Activated CD4-positive, alpha-beta T cell treated with anti-CD3 and anti-CD28 coated beads, Interleukin-2, amount 10 ng/mL, durations not matched to agents 24 days and 14 days (primary cell): Measurements from ENCODE around the gene RUNDC1. TPM values are rescaled to one million over a fixed set of nuclear protein-coding genes. Genes with fewer than 3 reads are reported as not detected.
"Not testable (repeated sequence)": the region's sequence is repeated elsewhere in the genome, so short reads cannot be mapped to it uniquely, and the experiment has no call there.

Experiments
- DNase-seq: peaks from one replicate; pipeline ENCODE4 v3.0.0; 2022
- H3K27ac Mint-ChIP-seq: one replicate; pipeline ENCODE4 v1.8.0; 2022; ENCODE audit warnings: mild to moderate bottlenecking, mixed read lengths
- H3K27me3 Mint-ChIP-seq: one replicate; pipeline ENCODE4 v1.8.0; 2022; ENCODE audit warnings: mixed read lengths
- H3K36me3 Mint-ChIP-seq: one replicate; pipeline ENCODE4 v1.8.0; 2022; ENCODE audit warnings: low read depth, mild to moderate bottlenecking, mixed read lengths
- H3K4me1 Mint-ChIP-seq: one replicate; pipeline ENCODE4 v1.8.0; 2021; ENCODE audit warnings: mixed read lengths
- H3K4me3 Mint-ChIP-seq: one replicate; pipeline ENCODE4 v1.8.0; 2022; ENCODE audit warnings: mild to moderate bottlenecking, moderate library complexity, mixed read lengths
- H3K9me3 Mint-ChIP-seq: one replicate; pipeline ENCODE4 v1.8.0; 2021; ENCODE audit warnings: mixed read lengths
- intact Hi-C: fragments of 100-400 bp; cut with micrococcal nuclease; formaldehyde crosslinking; loops from one replicate; pipeline ENCODE4 v1.15.1; 2023
- total RNA-seq: library from RNA; stranded (reverse); gene quantifications from 2 replicates; pipeline ENCODE4 v1.2.3, GENCODE V29; 2022

RUNDC1 gene
- total RNA-seq, 1 donor from 2014 or later = 20.2 TPM

- H3K36me3 Mint-ChIP-seq = peaks cover 59% of the 10 kb centered on the region
- peak overlapping the region; percentile 58 for H3K27ac Mint-ChIP-seq
- H3K4me3 Mint-ChIP-seq = not testable (repeated sequence)
These were observed 20.5 kb downstream of the RUNDC1 start for GRCh38 chr17:43000894-43001293.

GRCh38 chr17:43003542-43004172, 23.3 kb downstream of the RUNDC1 start:
- no peak overlapping the region for H3K4me3 Mint-ChIP-seq
- peak overlapping the region; percentile 56 for H3K27ac Mint-ChIP-seq
- DNase-seq = no peak
- no peaks in the 10 kb centered on the region for H3K9me3 Mint-ChIP-seq
- intact Hi-C loops = no loop called here
- peaks cover 20% of the 10 kb centered on the region for H3K4me1 Mint-ChIP-seq
- H3K36me3 Mint-ChIP-seq = peaks cover 59% of the 10 kb centered on the region
- no peaks in the 10 kb centered on the region for H3K27me3 Mint-ChIP-seq

More at GRCh38 chr17:43000894-43001293, 20.5 kb downstream of the RUNDC1 start:
- H3K9me3 Mint-ChIP-seq, H3K27me3 Mint-ChIP-seq, intact Hi-C loops, DNase-seq: not testable (repeated sequence)
- peaks cover 22% of the 10 kb centered on the region for H3K4me1 Mint-ChIP-seq

DNA sequence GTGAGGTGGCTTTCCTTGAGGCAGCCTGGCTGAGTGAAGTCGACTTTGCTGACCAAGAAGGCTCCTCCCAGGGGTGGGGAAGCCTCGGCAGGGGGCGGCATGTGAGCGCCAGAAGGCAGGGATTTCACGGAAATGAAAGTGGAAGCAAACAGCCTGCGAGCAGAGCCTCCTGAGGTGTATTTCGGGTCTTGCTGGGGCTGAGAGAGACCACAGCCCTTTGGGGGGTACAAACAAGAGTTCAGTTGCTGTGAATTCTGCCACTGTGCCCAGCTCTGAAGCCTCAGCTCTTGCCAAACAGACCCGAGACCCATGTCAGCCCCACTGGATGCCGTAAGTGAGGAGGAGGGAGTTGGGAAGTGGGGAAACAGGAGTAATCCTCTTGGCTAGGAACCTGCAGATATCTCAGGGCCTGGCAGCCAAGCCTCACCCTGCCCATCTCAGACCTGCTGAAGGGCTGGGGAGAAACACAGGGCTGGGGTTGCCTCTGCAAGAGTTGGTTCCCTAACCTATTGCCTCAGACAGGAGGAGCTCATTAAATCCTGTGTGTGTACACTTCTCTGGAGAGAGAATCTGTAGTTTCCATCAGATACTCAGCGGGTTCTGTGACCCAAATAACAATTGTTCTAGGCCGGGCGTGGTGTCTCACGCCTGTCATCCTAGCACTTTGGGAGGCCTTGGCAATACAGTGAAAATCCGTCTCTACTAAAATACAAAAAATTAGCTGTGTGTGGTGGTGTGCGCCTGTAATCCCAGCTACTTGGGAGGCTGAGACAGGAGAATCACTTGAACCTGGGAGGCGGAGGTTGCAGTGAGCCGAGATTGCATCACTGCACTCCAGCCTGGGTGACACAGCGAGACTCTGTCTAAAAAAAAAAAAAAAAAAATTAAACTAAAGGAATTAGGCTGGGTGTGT, 26.5 kb downstream of the RUNDC1 start, which contains the start of gene IFI35:
Gene IFI35 (plus strand): TSS at position 146 of the 913 bp plus-strand sequence. CDS start 164 bp downstream, at position 310.
- H3K4me1 Mint-ChIP-seq = peaks cover 22% of the 10 kb centered on the region
- intact Hi-C loops = loop anchor here (1.0 kb wide), 2 partner anchors 9 to 15 kb away; partner anchors contain the start of genes RPL27 and VAT1
- H3K4me3 Mint-ChIP-seq = peak within 1 kb of the TSS; percentile 98
- H3K27ac Mint-ChIP-seq = peak within 1 kb of the TSS; percentile 99
- peaks cover 40% of the 10 kb centered on the region for H3K36me3 Mint-ChIP-seq
- H3K27me3 Mint-ChIP-seq = no peaks in the 10 kb centered on the region
- DNase-seq = peak; percentile 97
- H3K9me3 Mint-ChIP-seq = no peaks in the 10 kb centered on the region

- Mint-ChIP-seq H3K27ac (peak overlapping the region; percentile 16), H3K36me3 (peaks cover 33% of the 10 kb centered on the region), H3K4me3 (no peak overlapping the region), H3K4me1 (peaks cover 22% of the 10 kb centered on the region), H3K27me3 (no peaks in the 10 kb centered on the region), H3K9me3 (no peaks in the 10 kb centered on the region)
- no peak for DNase-seq
- intact Hi-C loops = no loop called here
These were observed 30.4 kb downstream of the RUNDC1 start for GRCh38 chr17:43010667-43011308.

GRCh38 chr17:43011728-43012472, 31.5 kb downstream of the RUNDC1 start:
- H3K36me3 Mint-ChIP-seq = peaks cover 28% of the 10 kb centered on the region

GRCh38 chr17:43013296-43013695, 32.9 kb downstream of the RUNDC1 start:
- Mint-ChIP-seq H3K9me3 (no peaks in the 10 kb centered on the region), H3K4me1 (peaks cover 16% of the 10 kb centered on the region), H3K27ac (no peak overlapping the region), H3K27me3 (no peaks in the 10 kb centered on the region), H3K4me3 (no peak overlapping the region), H3K36me3 (peaks cover 28% of the 10 kb centered on the region)
- no peak for DNase-seq
- intact Hi-C loops = no loop called here

More at GRCh38 chr17:43011728-43012472, 31.5 kb downstream of the RUNDC1 start:
- intact Hi-C loops = no loop called here
- DNase-seq = no peak
- H3K4me3 Mint-ChIP-seq = no peak overlapping the region
- H3K4me1 Mint-ChIP-seq = peaks cover 16% of the 10 kb centered on the region
- H3K27me3 Mint-ChIP-seq = no peaks in the 10 kb centered on the region
- H3K27ac Mint-ChIP-seq = no peak overlapping the region
- no peaks in the 10 kb centered on the region for H3K9me3 Mint-ChIP-seq

- H3K4me3 Mint-ChIP-seq = no peak overlapping the region
- no peaks in the 10 kb centered on the region for H3K9me3 Mint-ChIP-seq
- peaks cover 28% of the 10 kb centered on the region for H3K36me3 Mint-ChIP-seq
- no peak for DNase-seq
- H3K27ac Mint-ChIP-seq = peak overlapping the region; percentile 20
- no peaks in the 10 kb centered on the region for H3K27me3 Mint-ChIP-seq
- intact Hi-C loops = no loop called here
- peaks cover 19% of the 10 kb centered on the region for H3K4me1 Mint-ChIP-seq
These were observed 33.8 kb downstream of the RUNDC1 start for GRCh38 chr17:43014020-43014648.

DNA sequence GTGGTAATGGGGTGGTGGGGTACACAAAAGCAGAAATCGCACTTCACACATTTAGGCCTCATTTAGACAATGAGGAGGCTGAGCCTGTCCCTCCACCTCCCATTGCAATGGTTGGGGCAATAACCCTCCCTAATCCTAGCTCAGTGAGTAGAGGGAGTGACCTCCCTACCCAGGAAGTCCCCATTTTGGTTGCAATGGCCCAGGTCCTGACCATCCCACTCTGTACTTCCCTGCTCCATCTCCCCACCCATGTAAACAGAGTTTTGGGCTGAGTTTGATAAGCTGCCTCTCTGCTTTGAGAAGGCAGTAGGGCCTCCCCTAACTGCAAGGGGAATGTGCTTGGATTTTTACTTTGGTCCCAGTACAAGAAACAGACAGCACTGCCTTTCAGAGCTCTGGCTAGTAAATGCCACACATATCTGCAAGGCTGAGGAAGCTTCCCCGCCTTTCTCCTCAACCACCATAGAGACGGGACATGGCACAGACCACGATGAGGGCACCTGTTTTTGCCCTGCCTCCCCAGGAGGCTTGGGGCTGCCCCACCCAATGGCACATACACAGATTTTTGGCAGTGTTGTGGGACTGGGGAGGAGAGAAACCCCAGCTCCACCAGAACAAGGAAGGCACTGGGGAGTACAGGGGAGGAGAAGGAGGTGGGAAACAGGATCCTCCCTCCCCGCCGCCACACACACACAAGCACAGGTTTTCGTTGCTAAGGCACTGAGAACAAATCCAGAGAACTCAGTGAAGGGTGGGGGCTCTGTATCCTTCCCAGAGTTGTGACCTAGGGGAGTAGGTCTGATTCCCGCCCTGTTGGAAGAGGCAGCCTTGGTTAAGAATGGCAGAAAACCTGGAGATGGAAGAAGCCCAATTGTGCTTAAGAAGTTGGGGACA, 34.5 kb downstream of the RUNDC1 start:
- peak overlapping the region; percentile 20 for H3K27ac Mint-ChIP-seq
- peaks cover 28% of the 10 kb centered on the region for H3K36me3 Mint-ChIP-seq
- no peaks in the 10 kb centered on the region for H3K9me3 Mint-ChIP-seq
- H3K4me3 Mint-ChIP-seq = no peak overlapping the region
- no peaks in the 10 kb centered on the region for H3K27me3 Mint-ChIP-seq
- H3K4me1 Mint-ChIP-seq = peaks cover 25% of the 10 kb centered on the region
- intact Hi-C loops = no loop called here
- DNase-seq = no peak

- Mint-ChIP-seq H3K4me1 (peaks cover 20% of the 10 kb centered on the region), H3K9me3 (no peaks in the 10 kb centered on the region), H3K36me3 (peaks cover 26% of the 10 kb centered on the region), H3K27me3 (no peaks in the 10 kb centered on the region), H3K4me3 (no peak overlapping the region), H3K27ac (no peak overlapping the region)
- intact Hi-C loops = no loop called here
- DNase-seq = no peak
These were observed 35.2 kb downstream of the RUNDC1 start for GRCh38 chr17:43015579-43015978.

DNA sequence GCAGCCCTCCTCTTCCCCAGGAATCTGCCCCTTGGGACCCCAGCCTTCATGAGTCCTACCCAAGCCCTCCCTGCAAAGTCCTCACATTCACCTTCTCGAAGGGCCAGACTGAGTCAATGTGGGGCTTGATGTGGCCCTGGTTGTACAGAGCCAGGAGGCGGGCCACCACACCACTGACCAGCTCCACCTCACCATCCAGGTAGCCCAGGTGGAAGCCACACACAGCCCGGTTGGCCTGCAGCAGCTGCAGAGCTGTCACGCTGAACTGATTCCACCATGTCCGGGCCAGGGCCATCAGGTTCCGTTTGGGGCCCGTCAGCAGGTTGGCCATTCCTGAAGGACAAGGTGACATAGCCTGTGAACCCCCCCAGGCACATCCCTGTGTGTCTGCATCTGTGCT, 35.9 kb downstream of the RUNDC1 start:
- intact Hi-C loops = no loop called here
- Mint-ChIP-seq H3K36me3 (peaks cover 24% of the 10 kb centered on the region), H3K9me3 (no peaks in the 10 kb centered on the region)

GRCh38 chr17:43018008-43018853, 37.9 kb downstream of the RUNDC1 start:
- Mint-ChIP-seq H3K9me3 (no peaks in the 10 kb centered on the region), H3K36me3 (peaks cover 12% of the 10 kb centered on the region)

More for the DNA sequence above, 35.9 kb downstream of the RUNDC1 start:
- Mint-ChIP-seq H3K27ac (no peak overlapping the region), H3K4me1 (peaks cover 22% of the 10 kb centered on the region), H3K27me3 (peaks cover under 1% of the 10 kb centered on the region), H3K4me3 (no peak overlapping the region)
- DNase-seq = no peak

More at GRCh38 chr17:43018008-43018853, 37.9 kb downstream of the RUNDC1 start:
- Mint-ChIP-seq H3K4me1 (peaks cover 21% of the 10 kb centered on the region), H3K27ac (no peak overlapping the region), H3K4me3 (no peak overlapping the region), H3K27me3 (peaks cover 2% of the 10 kb centered on the region)
- intact Hi-C loops = no loop called here
- DNase-seq = peak; percentile 83
